ENCODE data around the gene TERT.

DNA sequence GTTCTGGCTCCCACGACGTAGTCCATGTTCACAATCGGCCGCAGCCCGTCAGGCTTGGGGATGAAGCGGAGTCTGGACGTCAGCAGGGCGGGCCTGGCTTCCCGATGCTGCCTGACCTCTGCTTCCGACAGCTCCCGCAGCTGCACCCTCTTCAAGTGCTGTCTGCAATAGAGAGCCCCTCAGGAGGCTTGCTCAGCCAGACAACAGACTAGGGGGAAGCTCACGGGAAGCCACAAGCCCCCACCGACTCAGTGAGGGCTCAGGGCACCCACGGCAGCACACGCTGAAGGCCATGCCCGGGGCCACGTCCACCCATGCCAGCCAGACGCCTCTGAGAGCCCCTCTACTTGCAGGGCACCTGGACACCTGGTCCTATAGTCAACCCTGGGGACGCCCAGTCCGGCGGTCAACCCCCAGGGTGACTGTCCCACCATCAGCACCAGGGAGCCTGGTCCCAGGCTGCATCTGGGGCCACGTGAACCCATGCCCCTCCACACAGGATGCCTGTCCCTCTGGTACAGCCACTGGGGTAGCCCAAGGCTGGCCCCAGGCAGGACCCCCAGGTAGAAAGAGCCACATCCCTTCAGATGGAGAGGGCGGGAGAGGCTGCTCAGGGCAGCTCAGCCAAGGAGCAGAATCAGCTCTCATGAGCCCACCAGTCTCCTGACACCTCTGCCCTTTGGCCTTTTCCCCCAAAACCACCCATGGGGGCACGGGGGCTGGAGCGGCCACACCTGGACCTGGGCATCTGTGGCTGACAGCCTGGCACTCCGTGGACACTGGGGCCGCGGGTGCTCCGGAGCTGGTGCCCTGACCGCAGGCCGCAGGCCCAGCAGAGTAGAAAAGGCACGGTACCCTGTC, 14.5 kb downstream of the TERT start:
- TF ChIP-seq, protein P1, sequence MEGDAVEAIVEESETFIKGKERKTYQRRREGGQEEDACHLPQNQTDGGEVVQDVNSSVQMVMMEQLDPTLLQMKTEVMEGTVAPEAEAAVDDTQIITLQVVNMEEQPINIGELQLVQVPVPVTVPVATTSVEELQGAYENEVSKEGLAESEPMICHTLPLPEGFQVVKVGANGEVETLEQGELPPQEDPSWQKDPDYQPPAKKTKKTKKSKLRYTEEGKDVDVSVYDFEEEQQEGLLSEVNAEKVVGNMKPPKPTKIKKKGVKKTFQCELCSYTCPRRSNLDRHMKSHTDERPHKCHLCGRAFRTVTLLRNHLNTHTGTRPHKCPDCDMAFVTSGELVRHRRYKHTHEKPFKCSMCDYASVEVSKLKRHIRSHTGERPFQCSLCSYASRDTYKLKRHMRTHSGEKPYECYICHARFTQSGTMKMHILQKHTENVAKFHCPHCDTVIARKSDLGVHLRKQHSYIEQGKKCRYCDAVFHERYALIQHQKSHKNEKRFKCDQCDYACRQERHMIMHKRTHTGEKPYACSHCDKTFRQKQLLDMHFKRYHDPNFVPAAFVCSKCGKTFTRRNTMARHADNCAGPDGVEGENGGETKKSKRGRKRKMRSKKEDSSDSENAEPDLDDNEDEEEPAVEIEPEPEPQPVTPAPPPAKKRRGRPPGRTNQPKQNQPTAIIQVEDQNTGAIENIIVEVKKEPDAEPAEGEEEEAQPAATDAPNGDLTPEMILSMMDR (IDR thresholded peaks at IDR 0.05; ENCODE audit: borderline replicate concordance, extremely low read depth, low read length, poor library complexity, severe bottlenecking), result no peak
- no peak for TF ChIP-seq EZH2 (IDR thresholded peaks at IDR 0.05; ENCODE audit: borderline replicate concordance, low read depth, low read length, severe bottlenecking)
